HG03196 (cell line): ENCODE measurements around the gene PCYT1A.
"Not testable (repeated sequence)": the region's sequence is repeated elsewhere in the genome, so short reads cannot be mapped to it uniquely, and the experiment has no call there.

Experiments
- ATAC-seq: cut with Tn5 transposase; IDR thresholded peaks from one replicate; pipeline ENCODE4 v1.9.1; 2021; ENCODE audit not compliant: unreplicated experiment

The PCYT1A gene

GRCh38 chr3:196216681-196217211 lies 70.8 kb downstream of the PCYT1A start:
- no peak for ATAC-seq

GRCh38 chr3:196216089-196216564 lies 71.4 kb downstream of the PCYT1A start, which contains the start of gene SLC51A:
TSS of gene SLC51A (plus strand) at chr3:196216534. CDS start at chr3:196216713, 179 bp downstream.
- no peak for ATAC-seq

GRCh38 chr3:196215493-196216020 lies 72.0 kb downstream of the PCYT1A start:
- no peak for ATAC-seq

GRCh38 chr3:196214783-196215441 lies 72.6 kb downstream of the PCYT1A start:
- ATAC-seq, result no peak

GRCh38 chr3:196210673-196211556 lies 76.6 kb downstream of the PCYT1A start, which contains the start of gene ZDHHC19:
TSS of gene ZDHHC19 (minus strand) at chr3:196211400. CDS start at chr3:196211315, 85 bp downstream.
- ATAC-seq, result no peak

- ATAC-seq, result not testable (repeated sequence)
These were observed 77.4 kb downstream of the PCYT1A start for GRCh38 chr3:196209944-196210672.

- ATAC-seq, result no peak
These were observed 78.4 kb downstream of the PCYT1A start for GRCh38 chr3:196208942-196209695.

- no peak for ATAC-seq
These were observed 79.5 kb downstream of the PCYT1A start for GRCh38 chr3:196207833-196208607.

GRCh38 chr3:196207159-196207832 lies 80.2 kb downstream of the PCYT1A start:
- no peak for ATAC-seq

GRCh38 chr3:196205442-196206205 lies 81.9 kb downstream of the PCYT1A start:
- ATAC-seq, result not testable (repeated sequence)

GRCh38 chr3:196203846-196204245 lies 83.7 kb downstream of the PCYT1A start:
- no peak for ATAC-seq

- ATAC-seq, result no peak
These were observed 85.0 kb downstream of the PCYT1A start for GRCh38 chr3:196202516-196202970.

- no peak for ATAC-seq
These were observed 88.5 kb downstream of the PCYT1A start for GRCh38 chr3:196198771-196199753.

- no peak for ATAC-seq
These were observed 89.3 kb downstream of the PCYT1A start for GRCh38 chr3:196198081-196198675.

GRCh38 chr3:196197524-196197923 lies 90.0 kb downstream of the PCYT1A start:
- no peak for ATAC-seq

- no peak for ATAC-seq
These were observed 91.8 kb downstream of the PCYT1A start for GRCh38 chr3:196195664-196196265.
